Stimulated activated effector memory CD8-positive, alpha-beta T cell treated with anti-CD3 and anti-CD28 coated beads, Interleukin-12 subunit alpha, Interleukin-12 subunit beta, amount 100 ng/mL, for 72 hours (primary cell): Measurements from ENCODE around the gene PRR12.

Experiments used
- ATAC-seq: fragments of 150-1000 bp; cut with Tn5 transposase; 2 replicates; pipeline ENCODE4 v1.10.0; 2021
- DNase-seq, 2 donors: peaks; one replicate each; pipeline ENCODE4 v3.0.0; 2021 to 2022; ENCODE audit warnings: low spot score in 2 of 2
- H3K27ac Mint-ChIP-seq: one replicate; pipeline ENCODE4 v1.8.0; 2022; ENCODE audit warnings: mild to moderate bottlenecking, mixed read lengths
- H3K36me3 Mint-ChIP-seq: one replicate; pipeline ENCODE4 v1.8.0; 2022; ENCODE audit warnings: mild to moderate bottlenecking, mixed read lengths
- H3K4me1 Mint-ChIP-seq: one replicate; pipeline ENCODE4 v1.8.0; 2022; ENCODE audit warnings: mixed read lengths
- H3K4me3 Mint-ChIP-seq: one replicate; pipeline ENCODE4 v1.8.0; 2022; ENCODE audit warnings: mild to moderate bottlenecking, mixed read lengths
- H3K9me3 Mint-ChIP-seq: one replicate; pipeline ENCODE4 v1.8.0; 2022; ENCODE audit warnings: mixed read lengths

The PRR12 gene, protein sequence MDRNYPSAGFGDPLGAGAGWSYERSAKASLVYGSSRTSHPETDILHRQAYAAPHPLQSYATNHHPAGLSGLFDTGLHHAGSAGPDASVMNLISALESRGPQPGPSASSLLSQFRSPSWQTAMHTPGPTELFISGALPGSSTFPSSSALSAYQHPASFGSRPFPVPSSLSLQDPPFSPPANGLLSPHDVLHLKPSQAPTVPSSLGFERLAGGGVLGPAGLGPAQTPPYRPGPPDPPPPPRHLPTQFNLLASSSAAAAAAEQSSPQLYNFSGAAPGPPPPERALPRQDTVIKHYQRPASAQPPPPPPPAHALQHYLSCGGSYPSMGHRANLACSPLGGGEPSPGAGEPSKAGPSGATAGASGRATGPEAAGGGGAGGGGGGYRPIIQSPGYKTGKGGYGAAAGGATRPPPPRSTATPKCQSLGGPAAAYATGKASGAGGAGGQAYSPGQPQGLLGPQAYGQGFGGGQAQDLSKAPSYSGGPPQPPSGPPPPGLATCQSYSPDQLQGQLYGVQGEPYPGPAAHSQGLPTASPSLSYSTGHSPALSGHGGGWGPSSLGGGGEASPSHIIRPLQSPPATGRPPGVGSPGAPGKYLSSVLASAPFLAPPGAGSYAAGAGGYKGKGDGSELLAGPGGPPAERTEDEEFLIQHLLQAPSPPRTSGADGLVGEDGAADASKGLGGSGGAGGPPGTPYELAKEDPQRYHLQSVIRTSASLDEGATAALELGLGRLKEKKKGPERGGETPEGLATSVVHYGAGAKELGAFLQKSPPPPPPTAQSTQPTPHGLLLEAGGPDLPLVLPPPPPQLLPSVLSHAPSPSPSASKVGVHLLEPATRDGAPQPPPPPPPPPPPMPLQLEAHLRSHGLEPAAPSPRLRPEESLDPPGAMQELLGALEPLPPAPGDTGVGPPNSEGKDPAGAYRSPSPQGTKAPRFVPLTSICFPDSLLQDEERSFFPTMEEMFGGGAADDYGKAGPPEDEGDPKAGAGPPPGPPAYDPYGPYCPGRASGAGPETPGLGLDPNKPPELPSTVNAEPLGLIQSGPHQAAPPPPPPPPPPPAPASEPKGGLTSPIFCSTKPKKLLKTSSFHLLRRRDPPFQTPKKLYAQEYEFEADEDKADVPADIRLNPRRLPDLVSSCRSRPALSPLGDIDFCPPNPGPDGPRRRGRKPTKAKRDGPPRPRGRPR (N-terminal part only)

GRCh38 chr19:49590971-49591730, at the start of gene PRR12:
Gene PRR12 (plus strand): TSS chr19:49591182. CDS start chr19:49591655, 473 bp downstream.
- Mint-ChIP-seq H3K4me1 (peaks cover 51% of the 10 kb centered on the region), H3K36me3 (peaks cover 50% of the 10 kb centered on the region), H3K4me3 (peak within 1 kb of the TSS; percentile 88), H3K9me3 (no peaks in the 10 kb centered on the region), H3K27ac (peak within 1 kb of the TSS; percentile 89)
- DNase-seq (peak; percentile 52 to 88), ATAC-seq (peak; percentile 35)

GRCh38 chr19:49541914-49542313, 49.1 kb upstream of the PRR12 start:
- Mint-ChIP-seq H3K36me3 (peaks cover 12% of the 10 kb centered on the region), H3K9me3 (no peaks in the 10 kb centered on the region), H3K4me3 (no peak overlapping the region), H3K27ac (peak overlapping the region; percentile 10), H3K4me1 (peaks cover 9% of the 10 kb centered on the region)
- no peak for ATAC-seq
- DNase-seq: no peak

GRCh38 chr19:49542446-49542845, 48.5 kb upstream of the PRR12 start:
- ATAC-seq: no peak
- no peaks in the 10 kb centered on the region for H3K9me3 Mint-ChIP-seq
- peaks cover 8% of the 10 kb centered on the region for H3K36me3 Mint-ChIP-seq
- H3K4me1 Mint-ChIP-seq: peaks cover 13% of the 10 kb centered on the region
- peak overlapping the region; percentile 10 for H3K27ac Mint-ChIP-seq
- no peak for DNase-seq
- no peak overlapping the region for H3K4me3 Mint-ChIP-seq

GRCh38 chr19:49543032-49543431, 48.0 kb upstream of the PRR12 start:
- no peak for DNase-seq
- H3K27ac Mint-ChIP-seq: peak overlapping the region; percentile 10
- H3K4me3 Mint-ChIP-seq: no peak overlapping the region
- peaks cover 13% of the 10 kb centered on the region for H3K4me1 Mint-ChIP-seq
- H3K36me3 Mint-ChIP-seq: peaks cover 11% of the 10 kb centered on the region
- ATAC-seq: no peak
- no peaks in the 10 kb centered on the region for H3K9me3 Mint-ChIP-seq

DNA sequence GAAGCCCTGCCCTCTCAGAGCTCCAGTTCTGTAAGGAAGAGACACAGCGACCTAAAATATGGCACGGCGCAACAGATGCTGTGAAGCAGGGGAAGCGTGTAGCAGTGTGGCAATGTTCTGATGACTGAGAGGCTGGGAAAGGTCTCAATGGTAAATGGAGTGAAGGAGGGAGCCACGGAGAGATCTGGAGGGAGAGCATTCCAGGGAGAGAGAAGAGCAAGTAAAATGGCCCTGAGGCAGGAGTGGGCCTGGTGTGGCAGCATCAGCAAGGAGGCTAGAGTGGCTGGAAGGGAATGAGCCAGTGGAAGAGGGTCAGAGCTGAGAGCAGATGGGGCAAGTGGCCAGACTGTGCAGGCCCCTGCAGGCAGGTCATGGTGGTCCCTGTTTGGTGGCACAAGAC, 46.8 kb upstream of the PRR12 start:
- Mint-ChIP-seq H3K9me3 (no peaks in the 10 kb centered on the region), H3K27ac (peak overlapping the region; percentile 66), H3K36me3 (peaks cover 6% of the 10 kb centered on the region), H3K4me1 (peaks cover 13% of the 10 kb centered on the region), H3K4me3 (no peak overlapping the region)
- DNase-seq: no peak
- ATAC-seq: peak; percentile 26

- peaks cover 13% of the 10 kb centered on the region for H3K4me1 Mint-ChIP-seq
- H3K27ac Mint-ChIP-seq: no peak overlapping the region
- peak overlapping the region; percentile 46 for H3K4me3 Mint-ChIP-seq
- ATAC-seq (peak; percentile 78), DNase-seq (peak; percentile 56 to 83)
- peaks cover 5% of the 10 kb centered on the region for H3K36me3 Mint-ChIP-seq
- no peaks in the 10 kb centered on the region for H3K9me3 Mint-ChIP-seq
These were observed 44.0 kb upstream of the PRR12 start for GRCh38 chr19:49546825-49547565.

DNA sequence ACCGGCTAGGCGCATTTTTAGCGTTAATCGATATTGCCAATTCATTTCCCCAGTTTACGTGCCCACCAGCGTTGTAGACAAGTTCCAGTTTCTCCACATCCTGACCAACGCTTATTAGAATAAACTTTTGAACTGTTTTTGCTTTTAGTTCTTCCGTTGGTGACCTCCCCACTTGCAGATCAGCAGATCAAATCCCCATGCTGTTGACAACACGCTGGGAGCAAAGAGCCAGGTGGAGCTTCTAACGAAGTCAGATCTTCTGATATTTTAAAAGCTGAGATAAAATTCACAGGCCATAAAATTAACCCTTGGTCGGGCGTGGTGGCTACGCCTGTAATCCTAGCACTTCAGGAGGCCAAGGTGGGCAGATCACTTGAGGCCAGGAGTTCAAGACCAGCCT, 41.9 kb upstream of the PRR12 start:
- Mint-ChIP-seq H3K4me1 (peaks cover 27% of the 10 kb centered on the region), H3K9me3 (no peaks in the 10 kb centered on the region), H3K36me3 (peaks cover 18% of the 10 kb centered on the region), H3K27ac (peak overlapping the region; percentile 79), H3K4me3 (no peak overlapping the region)
- DNase-seq (no peak), ATAC-seq (no peak)

DNA sequence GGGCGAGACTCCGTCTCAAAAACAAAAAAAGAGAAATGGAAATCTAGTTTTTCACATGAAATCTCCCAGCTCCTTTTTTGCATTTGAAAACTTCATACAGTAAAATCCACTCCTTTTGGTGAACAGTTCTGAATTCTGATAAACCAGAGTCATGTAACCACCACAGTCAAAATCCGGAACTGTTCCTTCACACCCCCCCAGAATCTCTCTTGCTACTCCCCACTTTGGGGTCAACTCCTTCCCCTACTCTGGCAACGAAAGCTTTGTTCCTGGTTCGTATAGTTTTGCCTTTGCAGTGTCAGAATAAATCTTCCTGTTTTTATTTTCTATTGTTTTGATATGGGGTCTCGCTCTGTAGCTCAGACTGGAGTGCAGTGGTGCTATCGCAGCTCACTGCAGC, 39.5 kb upstream of the PRR12 start:
- H3K9me3 Mint-ChIP-seq: no peaks in the 10 kb centered on the region
- H3K4me1 Mint-ChIP-seq: peaks cover 41% of the 10 kb centered on the region
- ATAC-seq: no peak
- peak overlapping the region; percentile 50 for H3K27ac Mint-ChIP-seq
- no peak overlapping the region for H3K4me3 Mint-ChIP-seq
- DNase-seq: no peak
- peaks cover 42% of the 10 kb centered on the region for H3K36me3 Mint-ChIP-seq

DNA sequence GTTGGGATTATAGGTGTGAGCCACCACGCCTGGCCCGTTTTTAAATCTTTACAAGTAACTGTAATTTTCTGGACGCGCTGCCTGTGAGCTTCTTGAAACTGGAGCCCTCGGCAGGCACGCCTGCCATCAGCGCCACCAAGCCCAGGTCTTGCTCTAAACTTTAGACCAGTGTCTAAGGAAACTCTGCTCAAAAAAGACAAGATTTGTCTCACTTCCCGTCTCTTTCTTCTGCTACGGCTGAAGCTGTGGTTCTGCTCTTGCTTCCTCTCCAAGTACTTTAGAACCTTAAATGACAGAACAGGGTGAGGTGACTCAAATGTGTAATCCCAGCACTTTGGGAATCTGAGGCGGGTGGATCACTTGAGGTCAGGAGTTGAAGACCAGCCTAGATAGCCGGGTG, 38.2 kb upstream of the PRR12 start:
- Mint-ChIP-seq H3K9me3 (no peaks in the 10 kb centered on the region), H3K36me3 (peaks cover 51% of the 10 kb centered on the region), H3K4me1 (peaks cover 39% of the 10 kb centered on the region), H3K27ac (peak overlapping the region; percentile 95), H3K4me3 (peak overlapping the region; percentile 82)
- no peak for ATAC-seq
- DNase-seq: no peak

DNA sequence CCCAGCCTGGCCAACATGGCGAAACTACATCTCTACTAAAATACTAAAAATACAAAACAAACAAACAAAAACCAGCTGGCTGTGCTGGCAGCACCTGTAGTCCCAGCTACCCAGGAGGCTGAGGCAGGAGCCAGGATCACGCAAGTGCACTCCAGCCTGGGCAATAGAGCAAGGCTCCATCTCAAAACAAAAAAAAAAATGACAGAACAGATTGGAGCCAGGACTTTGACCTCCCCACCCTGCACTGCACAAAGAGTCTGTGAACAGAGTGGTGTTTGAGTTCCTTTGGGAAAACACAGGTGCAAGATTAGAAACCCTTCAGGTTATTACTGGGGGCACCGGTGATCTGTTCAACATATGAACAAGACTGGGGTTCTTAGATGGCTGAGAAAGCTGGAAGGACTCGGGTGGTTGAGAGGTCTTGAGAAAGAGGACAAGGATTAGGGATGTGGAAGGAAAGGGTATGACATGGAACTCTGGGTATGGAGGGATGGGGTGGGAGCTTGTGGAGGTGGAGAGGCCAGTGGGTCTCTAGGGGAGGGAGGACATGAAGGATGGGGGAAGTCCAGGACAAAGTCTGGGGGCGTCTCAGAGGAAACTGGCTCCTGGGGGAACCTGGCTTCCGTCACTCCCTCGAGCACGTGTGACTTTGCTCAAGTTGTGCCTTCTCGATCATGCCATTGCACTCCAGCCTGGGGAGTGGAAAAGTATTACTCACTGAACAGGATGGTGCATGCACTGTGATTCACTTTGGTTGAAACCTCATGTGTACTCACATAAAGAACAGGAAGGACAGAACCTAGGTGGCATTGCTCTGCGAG, 37.3 kb upstream of the PRR12 start:
- Mint-ChIP-seq H3K9me3 (no peaks in the 10 kb centered on the region), H3K27ac (peak overlapping the region; percentile 95), H3K36me3 (peaks cover 58% of the 10 kb centered on the region), H3K4me1 (peaks cover 44% of the 10 kb centered on the region), H3K4me3 (peak overlapping the region; percentile 82)
- DNase-seq: peak in 1 of 2 donors; percentile 57
- ATAC-seq: peak; percentile 81

GRCh38 chr19:49554701-49555181, 36.2 kb upstream of the PRR12 start:
- peaks cover 54% of the 10 kb centered on the region for H3K4me1 Mint-ChIP-seq
- H3K36me3 Mint-ChIP-seq: peaks cover 68% of the 10 kb centered on the region
- peak overlapping the region; percentile 95 for H3K27ac Mint-ChIP-seq
- no peaks in the 10 kb centered on the region for H3K9me3 Mint-ChIP-seq
- ATAC-seq (no peak), DNase-seq (peak in 1 of 2 donors; percentile 67)
- H3K4me3 Mint-ChIP-seq: peak overlapping the region; percentile 82

DNA sequence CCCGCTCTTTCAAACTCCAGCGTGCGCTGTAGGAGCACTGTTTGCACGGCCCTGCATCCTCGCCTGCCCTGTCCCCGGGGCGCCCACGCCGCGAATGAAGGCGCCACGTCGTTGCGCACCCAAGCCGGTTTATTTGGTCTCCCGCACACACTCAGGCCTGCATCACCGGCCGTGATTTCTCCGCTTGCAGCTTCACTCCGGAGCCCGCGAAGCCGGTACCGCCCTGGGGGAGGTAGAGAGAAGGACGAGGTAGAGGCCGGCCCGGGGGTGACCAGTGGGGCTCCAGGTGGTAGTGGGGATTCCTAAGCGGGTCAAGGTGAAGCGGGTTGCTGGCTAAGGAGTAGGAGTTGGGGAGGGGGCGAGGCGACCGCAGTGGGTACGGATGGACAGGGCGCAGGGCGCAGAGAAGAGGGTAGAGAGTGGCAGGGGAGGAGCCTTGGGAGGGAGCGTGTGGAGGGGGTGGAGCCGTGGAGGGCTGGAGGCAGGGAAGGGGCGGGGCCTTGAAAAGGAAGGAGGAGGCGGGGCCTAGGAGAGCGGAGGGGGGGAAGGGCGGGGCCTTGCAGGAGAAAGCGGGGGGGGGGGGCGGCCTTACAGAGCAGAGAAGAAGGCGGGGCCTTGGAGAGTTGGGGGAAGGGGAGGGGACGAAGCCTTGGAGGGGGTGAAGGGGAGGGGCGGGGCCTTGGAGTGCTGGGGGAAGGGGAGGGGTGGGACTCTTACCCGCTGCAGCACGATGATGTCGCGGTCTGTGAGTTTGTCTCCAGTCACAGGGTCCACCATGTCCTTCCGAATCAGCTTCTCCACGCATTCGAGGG, 35.2 kb upstream of the PRR12 start:
- DNase-seq: peak; percentile 51 to 68
- no peaks in the 10 kb centered on the region for H3K9me3 Mint-ChIP-seq
- H3K36me3 Mint-ChIP-seq: peaks cover 79% of the 10 kb centered on the region
- H3K4me1 Mint-ChIP-seq: peaks cover 65% of the 10 kb centered on the region
- H3K4me3 Mint-ChIP-seq: peak overlapping the region; percentile 82
- peak; percentile 39 for ATAC-seq
- peak overlapping the region; percentile 95 for H3K27ac Mint-ChIP-seq
